ENCODE measurements around the gene LRRC52.

Gene LRRC52

GRCh38 chr1:165543532-165544438 is at the start of gene LRRC52:
TSS of gene LRRC52 (plus strand) at chr1:165544000. CDS start at chr1:165544297, 297 bp downstream.
- TF ChIP-seq CTCF (IDR thresholded peaks at IDR 0.05), result no peak
- DNase-seq (ENCODE audit: low spot score), result no peak
- H3K27ac ChIP-seq, result no peak within 1 kb of the TSS
- H3K4me3 ChIP-seq, result peak within 1 kb of the TSS; percentile 44

GRCh38 chr1:165494949-165495857 is 48.6 kb upstream of the LRRC52 start:
- no peak overlapping the region for H3K4me3 ChIP-seq
- DNase-seq (ENCODE audit: low spot score), result no peak

GRCh38 chr1:165495858-165496205 is 48.0 kb upstream of the LRRC52 start:
- DNase-seq (ENCODE audit: low spot score), result no peak
- no peak overlapping the region for H3K27ac ChIP-seq

More at GRCh38 chr1:165494949-165495857, 48.6 kb upstream of the LRRC52 start:
- H3K27ac ChIP-seq, result no peak overlapping the region
- no peak for TF ChIP-seq CTCF (IDR thresholded peaks at IDR 0.05)

GRCh38 chr1:165496501-165496900 is 47.3 kb upstream of the LRRC52 start:
- TF ChIP-seq CTCF (IDR thresholded peaks at IDR 0.05), result no peak
- no peak overlapping the region for H3K4me3 ChIP-seq
- H3K27ac ChIP-seq, result no peak overlapping the region
- no peak for DNase-seq (ENCODE audit: low spot score)

More at GRCh38 chr1:165495858-165496205, 48.0 kb upstream of the LRRC52 start:
- no peak for TF ChIP-seq CTCF (IDR thresholded peaks at IDR 0.05)
- no peak overlapping the region for H3K4me3 ChIP-seq

- no peak for DNase-seq (ENCODE audit: low spot score)
- TF ChIP-seq CTCF (IDR thresholded peaks at IDR 0.05), result no peak
- Histone ChIP-seq H3K27ac (no peak overlapping the region), H3K4me3 (no peak overlapping the region)
Observed at GRCh38 chr1:165497069-165498013, 46.5 kb upstream of the LRRC52 start.

- no peak overlapping the region for H3K27ac ChIP-seq
- H3K4me3 ChIP-seq, result no peak overlapping the region
- no peak for TF ChIP-seq CTCF (IDR thresholded peaks at IDR 0.05)
- no peak for DNase-seq (ENCODE audit: low spot score)
Observed at GRCh38 chr1:165501330-165501969, 42.4 kb upstream of the LRRC52 start.

All from coronary artery (tissue), 2 donors.